Epidermal melanocyte (primary cell): ENCODE results near the gene GRIK3.
"Not testable (repeated sequence)": the region's sequence is repeated elsewhere in the genome, so short reads cannot be mapped to it uniquely, and the experiment has no call there.

Experiments used
- DNase-seq: peaks from one replicate; pipeline ENCODE4 v3.0.0; 2011; ENCODE audit warnings: low spot score; ENCODE audit not compliant: insufficient read length

GRIK3 gene

GRCh38 chr1:36911561-36912364, 122.6 kb downstream of the GRIK3 start:
- DNase-seq, result no peak

- DNase-seq, result no peak
These were observed 123.3 kb downstream of the GRIK3 start for GRCh38 chr1:36910886-36911540.

GRCh38 chr1:36909946-36910725, 124.2 kb downstream of the GRIK3 start:
- no peak for DNase-seq

- DNase-seq, result not testable (repeated sequence)
These were observed 125.0 kb downstream of the GRIK3 start for GRCh38 chr1:36909359-36909758.

GRCh38 chr1:36908096-36908495, 126.2 kb downstream of the GRIK3 start:
- no peak for DNase-seq

GRCh38 chr1:36906555-36906954, 127.8 kb downstream of the GRIK3 start:
- DNase-seq, result no peak

- DNase-seq, result no peak
These were observed 128.4 kb downstream of the GRIK3 start for GRCh38 chr1:36905941-36906340.

- DNase-seq, result no peak
These were observed 134.2 kb downstream of the GRIK3 start for GRCh38 chr1:36900128-36900527.

GRCh38 chr1:36897813-36898212, 136.5 kb downstream of the GRIK3 start:
- not testable (repeated sequence) for DNase-seq

GRCh38 chr1:36894824-36895223, 139.5 kb downstream of the GRIK3 start:
- DNase-seq, result no peak

GRCh38 chr1:36890776-36891175, 143.5 kb downstream of the GRIK3 start:
- DNase-seq, result no peak

- DNase-seq, result no peak
These were observed 144.7 kb downstream of the GRIK3 start for GRCh38 chr1:36889478-36890226.

GRCh38 chr1:36888811-36889477, 145.4 kb downstream of the GRIK3 start:
- no peak for DNase-seq

GRCh38 chr1:36885540-36886357, 148.6 kb downstream of the GRIK3 start:
- no peak for DNase-seq

- DNase-seq, result no peak
These were observed 149.5 kb downstream of the GRIK3 start for GRCh38 chr1:36884801-36885200.

- DNase-seq, result no peak
These were observed 150.2 kb downstream of the GRIK3 start for GRCh38 chr1:36884029-36884701.

GRCh38 chr1:36883315-36883949, 150.9 kb downstream of the GRIK3 start:
- no peak for DNase-seq

- DNase-seq, result no peak
These were observed 151.6 kb downstream of the GRIK3 start for GRCh38 chr1:36882536-36883285.
